SK-N-SH (cell line): ENCODE results near the gene HTRA3.

ENCODE experiments used
- CTCF ChIP-seq: fragments of 200-600 bp; sonication (generic); IDR thresholded peaks from 2 replicates; pipeline ENCODE4 v1.6.1; 2017; ENCODE audit warnings: antibody characterized with exemption, mild to moderate bottlenecking, moderate library complexity
- USF2 ChIP-seq: fragments of 150-350 bp; IDR thresholded peaks from 2 replicates; pipeline ENCODE4 v1.6.1; 2017; ENCODE audit warnings: antibody characterized with exemption, low read length, low read depth, borderline replicate concordance

GRCh38 chr4:8331575-8331955, 62.0 kb downstream of the HTRA3 start:
- TF ChIP-seq USF2 (no peak), CTCF (no peak)
